HG02973 (cell line): ENCODE data around the gene RPL36.

Source experiments
- ATAC-seq: cut with Tn5 transposase; IDR thresholded peaks from one replicate; pipeline ENCODE4 v1.9.1; 2021; ENCODE audit warnings: moderate library complexity; ENCODE audit not compliant: unreplicated experiment

Gene RPL36

GRCh38 chr19:5673752-5674151 is 16.3 kb upstream of the RPL36 start:
- no peak for ATAC-seq

- ATAC-seq: no peak
These were observed 15.4 kb upstream of the RPL36 start for GRCh38 chr19:5674714-5675113.

GRCh38 chr19:5676105-5676771 is 13.9 kb upstream of the RPL36 start:
- no peak for ATAC-seq

GRCh38 chr19:5676772-5677105 is 13.4 kb upstream of the RPL36 start:
- no peak for ATAC-seq

- ATAC-seq: no peak
These were observed 13.0 kb upstream of the RPL36 start for GRCh38 chr19:5677136-5677535.

- ATAC-seq: no peak
These were observed 12.5 kb upstream of the RPL36 start for GRCh38 chr19:5677580-5677979.

- ATAC-seq: no peak
These were observed 11.9 kb upstream of the RPL36 start for GRCh38 chr19:5678071-5678718.

- no peak for ATAC-seq
These were observed 10.6 kb upstream of the RPL36 start for GRCh38 chr19:5679289-5680083.

- no peak for ATAC-seq
These were observed 10.0 kb upstream of the RPL36 start for GRCh38 chr19:5680084-5680436.

- peak; percentile 74 for ATAC-seq
These were observed 9.4 kb upstream of the RPL36 start, which contains the start of the genes HSD11B1L and MICOS13 for GRCh38 chr19:5680437-5681368. TSS of gene HSD11B1L (plus strand) at chr19:5681027. CDS start at chr19:5684833, 3,806 bp downstream. TSS of gene MICOS13 (minus strand) at chr19:5680516. CDS start at chr19:5680486, 30 bp downstream.

- no peak for ATAC-seq
These were observed 8.5 kb upstream of the RPL36 start for GRCh38 chr19:5681391-5682106.

- no peak for ATAC-seq
These were observed 8.0 kb upstream of the RPL36 start for GRCh38 chr19:5682107-5682482.

GRCh38 chr19:5683177-5683886 is 6.8 kb upstream of the RPL36 start:
- ATAC-seq: no peak

GRCh38 chr19:5684694-5685430 is 5.2 kb upstream of the RPL36 start:
- ATAC-seq: no peak

- ATAC-seq: no peak
These were observed 3.8 kb upstream of the RPL36 start for GRCh38 chr19:5686326-5686646.

- ATAC-seq: peak; percentile 41
These were observed 3.3 kb upstream of the RPL36 start for GRCh38 chr19:5686647-5687359.

GRCh38 chr19:5687360-5688198 is 2.5 kb upstream of the RPL36 start:
- ATAC-seq: no peak
